T-helper 2 cell treated with Interferon-gamma antibody and Interleukin-4, amounts not matched to agents 5 μg/mL and 100 μg/mL, for 36 hours (primary cell): Measurements from ENCODE around the gene HINT1.

Source experiments
- DNase-seq: peaks from one replicate; pipeline ENCODE4 v3.0.0; 2021; ENCODE audit warnings: low spot score
- H3K27ac Mint-ChIP-seq: one replicate; pipeline ENCODE4 v1.8.0; 2021; ENCODE audit warnings: mild to moderate bottlenecking, mixed read lengths
- H3K27me3 Mint-ChIP-seq: one replicate; pipeline ENCODE4 v1.8.0; 2021; ENCODE audit warnings: low read depth, mixed read lengths
- H3K36me3 Mint-ChIP-seq: one replicate; pipeline ENCODE4 v1.8.0; 2021; ENCODE audit warnings: low read depth, mixed read lengths
- H3K4me1 Mint-ChIP-seq: one replicate; pipeline ENCODE4 v1.8.0; 2021; ENCODE audit warnings: low read depth, mixed read lengths
- H3K4me3 Mint-ChIP-seq: one replicate; pipeline ENCODE4 v1.8.0; 2022; ENCODE audit warnings: mild to moderate bottlenecking, moderate library complexity, mixed read lengths
- H3K9me3 Mint-ChIP-seq: one replicate; pipeline ENCODE4 v1.8.0; 2021; ENCODE audit warnings: mixed read lengths

HINT1 gene

GRCh38 chr5:131112424-131112823 is 52.6 kb downstream of the HINT1 start:
- Mint-ChIP-seq H3K27ac (no peak overlapping the region), H3K9me3 (no peaks in the 10 kb centered on the region), H3K4me3 (no peak overlapping the region), H3K36me3 (no peaks in the 10 kb centered on the region), H3K27me3 (no peaks in the 10 kb centered on the region), H3K4me1 (peaks cover 4% of the 10 kb centered on the region)
- DNase-seq: no peak

GRCh38 chr5:131110256-131110594 is 54.8 kb downstream of the HINT1 start:
- Mint-ChIP-seq H3K9me3 (no peaks in the 10 kb centered on the region), H3K4me1 (peaks cover 7% of the 10 kb centered on the region), H3K27ac (no peak overlapping the region), H3K4me3 (no peak overlapping the region), H3K36me3 (no peaks in the 10 kb centered on the region), H3K27me3 (no peaks in the 10 kb centered on the region)
- no peak for DNase-seq

GRCh38 chr5:131109540-131110255 is 55.4 kb downstream of the HINT1 start:
- DNase-seq: no peak
- H3K27me3 Mint-ChIP-seq: no peaks in the 10 kb centered on the region
- no peak overlapping the region for H3K4me3 Mint-ChIP-seq
- peaks cover 7% of the 10 kb centered on the region for H3K4me1 Mint-ChIP-seq
- no peaks in the 10 kb centered on the region for H3K9me3 Mint-ChIP-seq
- H3K36me3 Mint-ChIP-seq: no peaks in the 10 kb centered on the region
- no peak overlapping the region for H3K27ac Mint-ChIP-seq
